Amygdala (tissue), 56 donors: Measurements from ENCODE around the gene DDX41.
A peak's percentile ranks its signal among the peaks of the same experiment; 100 is the strongest.

Experiments used
- DNase-seq, 56 donors: peaks; one replicate each; lab custom pipeline; 2025; lab: John Stamatoyannopoulos, UW

The DDX41 gene

GRCh38 chr5:177471610-177472356 lies 45.0 kb downstream of the DDX41 start:
- DNase-seq, result no peak

GRCh38 chr5:177470759-177471536 lies 45.8 kb downstream of the DDX41 start:
- no peak for DNase-seq

GRCh38 chr5:177469750-177470525 lies 46.8 kb downstream of the DDX41 start:
- DNase-seq, result no peak

GRCh38 chr5:177468685-177469628 lies 47.8 kb downstream of the DDX41 start:
- DNase-seq, result peak in 38 of 56 donors; percentile 17 to 85 (median 52)

- DNase-seq, result no peak
Observed at GRCh38 chr5:177468329-177468684, 48.5 kb downstream of the DDX41 start.

GRCh38 chr5:177467436-177467835 lies 49.3 kb downstream of the DDX41 start:
- no peak for DNase-seq

GRCh38 chr5:177466861-177467260 lies 49.9 kb downstream of the DDX41 start:
- DNase-seq, result no peak

- no peak for DNase-seq
Observed at GRCh38 chr5:177465044-177465443, 51.7 kb downstream of the DDX41 start.

GRCh38 chr5:177462021-177462670 lies 54.6 kb downstream of the DDX41 start:
- no peak for DNase-seq
